GM23338 (cell line): Measurements from ENCODE around the gene SMIM21. TPM values are rescaled to one million over a fixed set of nuclear protein-coding genes. Genes with fewer than 3 reads are reported as not detected.

ENCODE experiments used
- ATAC-seq: fragments of 200-7000 bp; cut with Tn5 transposase; 3 replicates; pipeline ENCODE4 v1.9.1; 2020
- DNase-seq: peaks from one replicate; pipeline ENCODE4 v3.0.0-alpha.2; 2015; ENCODE audit warnings: low spot score
- H2AFZ ChIP-seq: fragments of 200-600 bp; sonication (generic); 2 replicates; pipeline ENCODE4 v1.8.0; 2016; ENCODE audit warnings: antibody characterized with exemption, mild to moderate bottlenecking, moderate library complexity
- H3F3A ChIP-seq: fragments of 200-600 bp; sonication (generic); replicated peaks from 2 replicates; pipeline ENCODE4 v1.8.0; 2017; ENCODE audit warnings: antibody characterized with exemption, mixed run types, low read depth
- H3K27ac ChIP-seq: fragments of 200-600 bp; sonication (generic); 2 replicates; pipeline ENCODE4 v1.6.1; 2016; ENCODE audit warnings: low read depth
- H3K27me3 ChIP-seq: fragments of 200-600 bp; sonication (generic); 2 replicates; pipeline ENCODE4 v1.8.0; 2016; ENCODE audit warnings: mild to moderate bottlenecking, mixed run types, moderate library complexity; ENCODE audit not compliant: insufficient read depth
- H3K36me3 ChIP-seq: fragments of 200-600 bp; sonication (generic); 2 replicates; pipeline ENCODE4 v1.8.0; 2016; ENCODE audit warnings: mild to moderate bottlenecking; ENCODE audit not compliant: insufficient read depth
- H3K4me1 ChIP-seq: fragments of 200-600 bp; sonication (generic); 2 replicates; pipeline ENCODE4 v1.8.0; 2016; ENCODE audit warnings: mild to moderate bottlenecking, moderate library complexity; ENCODE audit not compliant: insufficient read depth
- H3K4me2 ChIP-seq: fragments of 200-600 bp; sonication (generic); 2 replicates; pipeline ENCODE4 v1.7.1; 2017; ENCODE audit warnings: mixed run types
- H3K4me3 ChIP-seq: fragments of 200-600 bp; sonication (generic); 2 replicates; pipeline ENCODE4 v1.6.1; 2016; ENCODE audit warnings: mixed run types
- H3K79me2 ChIP-seq: fragments of 200-600 bp; sonication (generic); replicated peaks from 2 replicates; pipeline ENCODE4 v1.8.0; 2017; ENCODE audit warnings: mild to moderate bottlenecking; ENCODE audit not compliant: insufficient read depth
- H3K9me2 ChIP-seq: fragments of 200-600 bp; sonication (generic); 2 replicates; pipeline ENCODE4 v1.8.0; 2017; ENCODE audit not compliant: insufficient read depth
- H4K20me1 ChIP-seq: fragments of 200-600 bp; sonication (generic); replicated peaks from 2 replicates; pipeline ENCODE4 v1.8.0; 2017; ENCODE audit warnings: mild to moderate bottlenecking; ENCODE audit not compliant: insufficient read depth
- H3K27ac Mint-ChIP-seq: 2 replicates; pipeline ENCODE4 v1.8.0; 2020; ENCODE audit warnings: inconsistent platforms, mild to moderate bottlenecking, moderate library complexity, mixed read lengths
- H3K27me3 Mint-ChIP-seq: 3 replicates; pipeline ENCODE4 v1.8.0; 2022; ENCODE audit warnings: low read depth, mild to moderate bottlenecking, moderate library complexity, mixed read lengths, inconsistent platforms; ENCODE audit not compliant: insufficient read depth, poor library complexity
- H3K36me3 Mint-ChIP-seq: 3 replicates; pipeline ENCODE4 v1.8.0; 2021; ENCODE audit warnings: low read depth, mild to moderate bottlenecking, inconsistent platforms, moderate library complexity, mixed read lengths
- H3K4me1 Mint-ChIP-seq: 3 replicates; pipeline ENCODE4 v1.8.0; 2020; ENCODE audit warnings: mild to moderate bottlenecking, inconsistent platforms, mixed read lengths
- H3K4me3 Mint-ChIP-seq: 3 replicates; pipeline ENCODE4 v1.8.0; 2021; ENCODE audit warnings: moderate library complexity, mild to moderate bottlenecking, inconsistent platforms, mixed read lengths
- H3K9me3 Mint-ChIP-seq: 3 replicates; pipeline ENCODE4 v1.8.0; 2020; ENCODE audit warnings: moderate library complexity, mild to moderate bottlenecking, inconsistent platforms, mixed read lengths
- CREB1 ChIP-seq: fragments of 250-450 bp; sonication (Bioruptor Pico); IDR thresholded peaks from 2 replicates; pipeline ENCODE4 v1.5.0; 2020; ENCODE audit warnings: low read depth, mild to moderate bottlenecking, moderate library complexity
- CTCF ChIP-seq, 2 experiments: fragments of 200-600 bp in 1 of 2; sonication (generic) in 1 of 2; conservative IDR thresholded peaks; 2 replicates each; pipeline versions ENCODE4 v1.5.1 to v1.6.1; 2016 to 2017; ENCODE audit warnings: antibody characterized with exemption in 2 of 2, low read depth in 2 of 2, mild to moderate bottlenecking in 2 of 2, moderate library complexity in 1 of 2
- ETS1 ChIP-seq: IDR thresholded peaks from 2 replicates; pipeline ENCODE4 v1.6.1; 2016; ENCODE audit warnings: antibody characterized with exemption
- EZH2phosphoT487 ChIP-seq: fragments of 200-600 bp; sonication (generic); IDR thresholded peaks from one replicate; pipeline ENCODE4 v1.8.1; 2018; ENCODE audit warnings: antibody characterized with exemption; ENCODE audit not compliant: unreplicated experiment
- JUNB ChIP-seq: IDR thresholded peaks from one replicate; pipeline ENCODE4 v1.6.1; 2016; ENCODE audit warnings: antibody characterized with exemption; ENCODE audit not compliant: unreplicated experiment
- NANOG ChIP-seq: IDR thresholded peaks from 2 replicates; pipeline ENCODE4 v1.6.1; 2016; ENCODE audit warnings: antibody characterized with exemption, borderline replicate concordance
- POLR2AphosphoS5 ChIP-seq: IDR thresholded peaks from 2 replicates; pipeline ENCODE4 v1.6.1; 2016; ENCODE audit warnings: antibody characterized with exemption, low read depth
- REST ChIP-seq: IDR thresholded peaks from one replicate; pipeline ENCODE4 v1.6.1; 2018; ENCODE audit warnings: antibody characterized with exemption; ENCODE audit not compliant: unreplicated experiment
- ZNF114 ChIP-seq: fragments of 250-450 bp; sonication (Bioruptor Pico); IDR thresholded peaks from 2 replicates; pipeline ENCODE4 v1.5.0; 2020; ENCODE audit warnings: mild to moderate bottlenecking, moderate library complexity
- ZNF462 ChIP-seq: fragments of 250-450 bp; sonication (Bioruptor Pico); IDR thresholded peaks from 2 replicates; pipeline ENCODE4 v1.5.0; 2020; ENCODE audit warnings: mild to moderate bottlenecking, moderate library complexity
- polyA plus RNA-seq: library from polyadenylated mRNA; unstranded; fragments of >200 nt; fragmentation: Nextera tagmentation; extraction: Ambion mirVana; gene quantifications from 2 replicates; pipeline ENCODE4 v1.2.1, GENCODE V29; 2016
- total RNA-seq: library from RNA; depleted of rRNA; stranded (reverse); fragments of >200 nt; shearing (Covaris generic); gene quantifications from 2 replicates; pipeline ENCODE4 v1.2.3, GENCODE V29; 2014

The SMIM21 gene
- total and polyA plus RNA-seq, 2 experiments from 2014 or later = not detected

- no peak for TF ChIP-seq ZNF462 (CRISPR knock-in tag)
Measured at GRCh38 chr18:75390854-75391253, 36.6 kb downstream of the SMIM21 start (continued).

- Histone ChIP-seq H3F3A (no peaks in the 10 kb centered on the region), H3K27me3 (no peaks in the 10 kb centered on the region), H3K9me2 (peaks cover 8% of the 10 kb centered on the region), H4K20me1 (no peaks in the 10 kb centered on the region), H2AFZ (no peak overlapping the region), H3K4me3 (no peak overlapping the region), H3K27ac (no peak overlapping the region), H3K4me1 (no peaks in the 10 kb centered on the region), H3K79me2 (no peaks in the 10 kb centered on the region), H3K4me2 (no peak overlapping the region), H3K36me3 (no peaks in the 10 kb centered on the region)
- no peaks in the 10 kb centered on the region; the same call in 2 of the 3 replicates for H3K9me3 Mint-ChIP-seq
- no peaks in the 10 kb centered on the region; the same call in 2 of the 3 replicates for H3K4me1 Mint-ChIP-seq
- no peak overlapping the region for H3K27ac Mint-ChIP-seq
- DNase-seq (no peak), ATAC-seq (no peak)
- no peak overlapping the region for H3K4me3 Mint-ChIP-seq
- H3K36me3 Mint-ChIP-seq = no peaks in the 10 kb centered on the region
- H3K27me3 Mint-ChIP-seq = peaks cover 2% of the 10 kb centered on the region
- no peak for TF ChIP-seq ETS1
- no peak for TF ChIP-seq ZNF114 (CRISPR knock-in tag)
- TF ChIP-seq POLR2AphosphoS5 = no peak
- no peak for TF ChIP-seq REST
- TF ChIP-seq CREB1 (CRISPR knock-in tag) = no peak
- TF ChIP-seq NANOG = no peak
- no peak for TF ChIP-seq EZH2phosphoT487
- TF ChIP-seq CTCF (conservative IDR thresholded peaks at IDR 0.05; ENCODE audit: low read depth in 2 of 2) = no peak
- no peak for TF ChIP-seq JUNB
Measured at GRCh38 chr18:75384144-75384543, 43.4 kb downstream of the SMIM21 start.
